GM12864 (cell line): ENCODE data around the gene MTARC2.
A peak's percentile ranks its signal among the peaks of the same experiment; 100 is the strongest.

Source experiments
- DNase-seq: peaks from one replicate; pipeline ENCODE4 v3.0.0-alpha.2; 2011; ENCODE audit warnings: low read depth
- H3K4me3 ChIP-seq: 2 replicates; pipeline ENCODE4 v1.5.1; 2011; ENCODE audit warnings: mild to moderate bottlenecking, low read depth, low read length, control low read depth
- CTCF ChIP-seq: IDR thresholded peaks from 2 replicates; pipeline ENCODE4 v1.5.1; 2011; ENCODE audit warnings: low read depth, mild to moderate bottlenecking, moderate library complexity, low read length, control low read depth, inconsistent platforms; ENCODE audit errors: missing control alignments

MTARC2 gene

GRCh38 chr1:220776720-220777326 lies 28.7 kb downstream of the MTARC2 start:
- H3K4me3 ChIP-seq, result no peak overlapping the region
- no peak for DNase-seq
- peak; percentile 94 for TF ChIP-seq CTCF

- no peak for TF ChIP-seq CTCF
- H3K4me3 ChIP-seq, result no peak overlapping the region
- DNase-seq, result no peak
Observed at GRCh38 chr1:220783453-220783852, 35.3 kb downstream of the MTARC2 start.

GRCh38 chr1:220784751-220785150 lies 36.6 kb downstream of the MTARC2 start:
- no peak overlapping the region for H3K4me3 ChIP-seq
- TF ChIP-seq CTCF, result no peak
- DNase-seq, result no peak

- no peak overlapping the region for H3K4me3 ChIP-seq
- no peak for DNase-seq
Observed at GRCh38 chr1:220785166-220786056, 37.3 kb downstream of the MTARC2 start.

GRCh38 chr1:220786057-220786336 lies 37.9 kb downstream of the MTARC2 start:
- DNase-seq, result no peak
- H3K4me3 ChIP-seq, result peak overlapping the region; percentile 45; the same call in 1 of the 2 replicates
- TF ChIP-seq CTCF, result no peak

More at GRCh38 chr1:220785166-220786056, 37.3 kb downstream of the MTARC2 start:
- TF ChIP-seq CTCF, result no peak

GRCh38 chr1:220786337-220787068 lies 38.4 kb downstream of the MTARC2 start, which contains the start of gene MTARC1:
MTARC1 (plus strand) TSS chr1:220786913; CDS start chr1:220786945, 32 bp downstream.
- peak within 1 kb of the TSS; percentile 45 for H3K4me3 ChIP-seq
- DNase-seq, result no peak
- TF ChIP-seq CTCF, result no peak
